ENCODE measurements around the gene CALML6.

DNA sequence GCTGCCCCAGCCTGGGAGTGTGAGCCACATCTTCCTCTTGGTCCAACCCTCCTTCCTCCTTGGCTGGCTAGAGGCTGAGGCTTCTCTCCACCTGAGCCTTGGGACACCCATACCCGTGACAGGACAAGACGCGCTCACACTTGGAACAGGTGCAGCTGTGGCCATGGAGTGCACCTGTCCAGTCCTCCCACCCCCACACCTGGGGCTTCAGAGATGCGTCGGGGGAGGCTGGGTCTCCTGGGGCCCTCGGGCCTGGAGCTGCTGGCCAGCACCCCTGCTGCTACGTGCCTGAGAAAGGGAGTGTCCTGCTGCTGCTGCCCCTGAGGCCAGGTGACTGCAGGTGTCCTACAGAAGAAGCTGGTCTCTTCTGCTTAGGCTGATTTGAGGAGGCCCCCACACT, 41.0 kb downstream of the CALML6 start:
- TF ChIP-seq POLR2AphosphoS5 (IDR thresholded peaks at IDR 0.05; ENCODE audit: borderline replicate concordance, low read depth, low read length): no peak
- TF ChIP-seq EZH2 (IDR thresholded peaks at IDR 0.05): no peak

All from SK-N-MC (cell line).